ENCODE results near the gene ELK3.
A peak's percentile ranks its signal among the peaks of the same experiment; 100 is the strongest.

ELK3 gene

GRCh38 chr12:96193725-96194575 is at the start of gene ELK3 (continued):
- no peak for TF ChIP-seq PRDM6 (tag by site-specific recombination; IDR thresholded peaks at IDR 0.05)
- no peak for TF ChIP-seq KLF16 (tag by site-specific recombination; IDR thresholded peaks at IDR 0.05)
- TF ChIP-seq KLF1 (tag by site-specific recombination; IDR thresholded peaks at IDR 0.05), result no peak
- TF ChIP-seq FEZF1 (tag by site-specific recombination; IDR thresholded peaks at IDR 0.05), result no peak
- no peak for TF ChIP-seq ZFP69B (tag by site-specific recombination; IDR thresholded peaks at IDR 0.05)
- peak; percentile 36; the same call in 1 of the 2 replicates for TF ChIP-seq ZNF18 (tag by site-specific recombination; IDR thresholded peaks at IDR 0.05)
- no peak for TF ChIP-seq HOXC10 (CRISPR knock-in tag; IDR thresholded peaks at IDR 0.05)
- no peak; the same call in 1 of the 2 replicates for TF ChIP-seq ZBTB7A (tag by site-specific recombination; IDR thresholded peaks at IDR 0.05; ENCODE audit: low read depth)
- TF ChIP-seq GLI4 (tag by site-specific recombination; IDR thresholded peaks at IDR 0.05), result no peak
- TF ChIP-seq ZSCAN23 (tag by site-specific recombination; IDR thresholded peaks at IDR 0.05), result no peak
- TF ChIP-seq ZNF621 (tag by site-specific recombination; IDR thresholded peaks at IDR 0.05), result no peak
- peak; percentile 64; the same call in 1 of the 2 replicates for TF ChIP-seq ZNF24 (tag by site-specific recombination; IDR thresholded peaks at IDR 0.05)
- no peak for TF ChIP-seq ZNF248 (tag by site-specific recombination; IDR thresholded peaks at IDR 0.05)
- TF ChIP-seq ZNF600 (tag by site-specific recombination; IDR thresholded peaks at IDR 0.05), result peak; percentile 72
- TF ChIP-seq ZNF140 (tag by site-specific recombination; IDR thresholded peaks at IDR 0.05), result no peak
- peak; percentile 77 for TF ChIP-seq ZBTB26 (tag by site-specific recombination; optimal IDR thresholded peaks at IDR 0.05)
- no peak for TF ChIP-seq ZBTB49 (tag by site-specific recombination; IDR thresholded peaks at IDR 0.05; ENCODE audit: low read depth)
- no peak for TF ChIP-seq ZNF791 (tag by site-specific recombination; IDR thresholded peaks at IDR 0.05)
- TF ChIP-seq ZNF488 (tag by site-specific recombination; IDR thresholded peaks at IDR 0.05), result no peak
- peak; percentile 63 for TF ChIP-seq ZNF341 (tag by site-specific recombination; IDR thresholded peaks at IDR 0.05; ENCODE audit: low read depth)
- TF ChIP-seq ZNF19 (tag by site-specific recombination; IDR thresholded peaks at IDR 0.05; ENCODE audit: low read depth), result no peak
- no peak for TF ChIP-seq ZBTB1 (tag by site-specific recombination; IDR thresholded peaks at IDR 0.05)
- no peak for TF ChIP-seq ZNF555 (tag by site-specific recombination; conservative IDR thresholded peaks at IDR 0.05)
- peak; percentile 77 for TF ChIP-seq ZNF223 (tag by site-specific recombination; IDR thresholded peaks at IDR 0.05)
- no peak for TF ChIP-seq ZNF529 (tag by site-specific recombination; IDR thresholded peaks at IDR 0.05; ENCODE audit: insufficient replicate concordance)
- no peak for TF ChIP-seq ZNF610 (tag by site-specific recombination; IDR thresholded peaks at IDR 0.05; ENCODE audit: borderline replicate concordance)
- peak; percentile 75 for TF ChIP-seq ZNF398 (tag by site-specific recombination; IDR thresholded peaks at IDR 0.05)
- TF ChIP-seq ZBTB8A (tag by site-specific recombination; IDR thresholded peaks at IDR 0.05), result peak; percentile 90
- no peak for TF ChIP-seq ZNF23 (tag by site-specific recombination; IDR thresholded peaks at IDR 0.05; ENCODE audit: borderline replicate concordance)
- no peak for TF ChIP-seq YY1 (tag by site-specific recombination; IDR thresholded peaks at IDR 0.05)
- TF ChIP-seq MZF1 (tag by site-specific recombination; IDR thresholded peaks at IDR 0.05; ENCODE audit: borderline replicate concordance), result no peak

Measured in HEK293 (cell line).